GM12878 (cell line): ENCODE results near the gene TM6SF1. TPM values are rescaled to one million over a fixed set of nuclear protein-coding genes. Genes with fewer than 3 reads are reported as not detected.

Source experiments
- CREM ChIP-seq: IDR thresholded peaks from 2 replicates; pipeline ENCODE4 v1.6.1; 2014; ENCODE audit warnings: antibody characterized with exemption, low read depth
- EED ChIP-seq: sonication (generic); IDR thresholded peaks from 2 replicates; pipeline ENCODE4 v1.6.1; 2016; ENCODE audit warnings: antibody characterized with exemption, low read depth
- MEF2B ChIP-seq: fragments of 450-650 bp; IDR thresholded peaks from 2 replicates; pipeline ENCODE4 v1.6.1; 2018; ENCODE audit warnings: mild to moderate bottlenecking, moderate library complexity; ENCODE audit not compliant: partially characterized antibody, poor library complexity, severe bottlenecking
- SIX5 ChIP-seq: IDR thresholded peaks from 2 replicates; pipeline ENCODE4 v1.6.1; 2011; ENCODE audit warnings: mild to moderate bottlenecking, low read depth, low read length, moderate library complexity; ENCODE audit not compliant: severe bottlenecking
- SMAD1 ChIP-seq: fragments of 450-650 bp; IDR thresholded peaks from 2 replicates; pipeline ENCODE4 v1.6.1; 2018; ENCODE audit warnings: mild to moderate bottlenecking, low read depth; ENCODE audit not compliant: partially characterized antibody
- STAT1 ChIP-seq: fragments of 450-650 bp; conservative IDR thresholded peaks from 2 replicates; pipeline ENCODE4 v1.6.1; 2014; ENCODE audit warnings: antibody characterized with exemption, mild to moderate bottlenecking
- ZNF384 ChIP-seq: IDR thresholded peaks from 2 replicates; pipeline ENCODE4 v1.6.1; 2012; ENCODE audit warnings: low read depth, mild to moderate bottlenecking, low read length, improper control_type of control experiment, borderline replicate concordance
- polyA plus RNA-seq, 11 experiments: library from polyadenylated mRNA; depleted of rRNA in 4 of 11; unstranded in 6 of 11; stranded (reverse) in 5 of 11; fragments of >200 nt; fragmentation: Nextera tagmentation in 4 of 11; fragmentation: Illumina TruSeq in 1 of 11; extraction: Ambion mirVana in 4 of 11; extraction: Trizol in 1 of 11; gene quantifications; 1 replicate in 1 of 11; 2 replicates in 10 of 11; pipeline versions ENCODE4 v1.2.1 to v1.2.3, GENCODE V29; 2011 to 2016; ENCODE audit warnings: inconsistent platforms in 2 of 11, missing spikeins in 2 of 11, low read depth in 1 of 11
- total RNA-seq, 4 experiments: library from RNA; depleted of rRNA in 3 of 4; stranded (reverse); fragments of >200 nt in 3 of 4; fragmentation: Illumina TruSeq in 1 of 4; extraction: Trizol in 1 of 4; gene quantifications; 2 replicates each; pipeline versions ENCODE4 v1.2.1 to v1.2.3, GENCODE V29; 2013 to 2021
- TF ChIP-seq, protein P1 (sequence below): fragments of 450-650 bp; formaldehyde crosslinking; IDR thresholded peaks from 2 replicates; pipeline ENCODE4 v1.4.0; 2020; ENCODE audit warnings: mild to moderate bottlenecking, moderate library complexity
- TF ChIP-seq, protein P2 (sequence below): fragments of 150-350 bp; IDR thresholded peaks from 2 replicates; pipeline ENCODE4 v1.6.1; 2016; ENCODE audit warnings: low read depth, low read length
- TF ChIP-seq, protein P3 (sequence below): IDR thresholded peaks from 2 replicates; pipeline ENCODE4 v1.6.1; 2012; ENCODE audit warnings: mild to moderate bottlenecking, low read depth, low read length

The TM6SF1 gene
- total and polyA plus RNA-seq, 10 of the 15 experiments (the other 5 are each of a cell fraction or from before 2014, with no cell fraction given), result 0.56 to 2.7 (median 1.2) TPM

DNA sequence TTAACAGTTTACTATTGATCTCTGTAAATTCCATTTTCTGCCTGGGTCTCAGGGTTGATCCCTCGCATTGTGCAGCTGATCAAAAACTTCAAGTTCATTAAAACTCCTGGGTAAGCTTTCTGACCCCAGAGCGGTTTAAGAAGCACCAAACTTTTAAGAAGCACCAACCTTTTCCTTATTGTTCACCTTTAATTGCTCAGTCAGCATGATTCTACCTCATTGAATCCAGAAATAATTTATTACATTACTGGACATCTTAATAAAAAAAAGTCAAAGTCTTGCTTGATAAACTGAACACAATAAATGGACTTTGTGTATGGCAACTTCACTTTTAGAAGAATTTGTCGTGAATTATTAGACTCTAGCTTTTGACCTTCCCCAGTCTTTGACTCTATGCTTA is 53.3 kb downstream of the TM6SF1 start (continued):
- TF ChIP-seq MEF2B (no peak), STAT1 (no peak), SMAD1 (no peak), ZNF384 (no peak), EED (no peak), CREM (no peak), SIX5 (no peak)
- TF ChIP-seq, protein P1, sequence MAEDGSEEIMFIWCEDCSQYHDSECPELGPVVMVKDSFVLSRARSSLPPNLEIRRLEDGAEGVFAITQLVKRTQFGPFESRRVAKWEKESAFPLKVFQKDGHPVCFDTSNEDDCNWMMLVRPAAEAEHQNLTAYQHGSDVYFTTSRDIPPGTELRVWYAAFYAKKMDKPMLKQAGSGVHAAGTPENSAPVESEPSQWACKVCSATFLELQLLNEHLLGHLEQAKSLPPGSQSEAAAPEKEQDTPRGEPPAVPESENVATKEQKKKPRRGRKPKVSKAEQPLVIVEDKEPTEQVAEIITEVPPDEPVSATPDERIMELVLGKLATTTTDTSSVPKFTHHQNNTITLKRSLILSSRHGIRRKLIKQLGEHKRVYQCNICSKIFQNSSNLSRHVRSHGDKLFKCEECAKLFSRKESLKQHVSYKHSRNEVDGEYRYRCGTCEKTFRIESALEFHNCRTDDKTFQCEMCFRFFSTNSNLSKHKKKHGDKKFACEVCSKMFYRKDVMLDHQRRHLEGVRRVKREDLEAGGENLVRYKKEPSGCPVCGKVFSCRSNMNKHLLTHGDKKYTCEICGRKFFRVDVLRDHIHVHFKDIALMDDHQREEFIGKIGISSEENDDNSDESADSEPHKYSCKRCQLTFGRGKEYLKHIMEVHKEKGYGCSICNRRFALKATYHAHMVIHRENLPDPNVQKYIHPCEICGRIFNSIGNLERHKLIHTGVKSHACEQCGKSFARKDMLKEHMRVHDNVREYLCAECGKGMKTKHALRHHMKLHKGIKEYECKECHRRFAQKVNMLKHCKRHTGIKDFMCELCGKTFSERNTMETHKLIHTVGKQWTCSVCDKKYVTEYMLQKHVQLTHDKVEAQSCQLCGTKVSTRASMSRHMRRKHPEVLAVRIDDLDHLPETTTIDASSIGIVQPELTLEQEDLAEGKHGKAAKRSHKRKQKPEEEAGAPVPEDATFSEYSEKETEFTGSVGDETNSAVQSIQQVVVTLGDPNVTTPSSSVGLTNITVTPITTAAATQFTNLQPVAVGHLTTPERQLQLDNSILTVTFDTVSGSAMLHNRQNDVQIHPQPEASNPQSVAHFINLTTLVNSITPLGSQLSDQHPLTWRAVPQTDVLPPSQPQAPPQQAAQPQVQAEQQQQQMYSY, result no peak
- TF ChIP-seq, protein P2, sequence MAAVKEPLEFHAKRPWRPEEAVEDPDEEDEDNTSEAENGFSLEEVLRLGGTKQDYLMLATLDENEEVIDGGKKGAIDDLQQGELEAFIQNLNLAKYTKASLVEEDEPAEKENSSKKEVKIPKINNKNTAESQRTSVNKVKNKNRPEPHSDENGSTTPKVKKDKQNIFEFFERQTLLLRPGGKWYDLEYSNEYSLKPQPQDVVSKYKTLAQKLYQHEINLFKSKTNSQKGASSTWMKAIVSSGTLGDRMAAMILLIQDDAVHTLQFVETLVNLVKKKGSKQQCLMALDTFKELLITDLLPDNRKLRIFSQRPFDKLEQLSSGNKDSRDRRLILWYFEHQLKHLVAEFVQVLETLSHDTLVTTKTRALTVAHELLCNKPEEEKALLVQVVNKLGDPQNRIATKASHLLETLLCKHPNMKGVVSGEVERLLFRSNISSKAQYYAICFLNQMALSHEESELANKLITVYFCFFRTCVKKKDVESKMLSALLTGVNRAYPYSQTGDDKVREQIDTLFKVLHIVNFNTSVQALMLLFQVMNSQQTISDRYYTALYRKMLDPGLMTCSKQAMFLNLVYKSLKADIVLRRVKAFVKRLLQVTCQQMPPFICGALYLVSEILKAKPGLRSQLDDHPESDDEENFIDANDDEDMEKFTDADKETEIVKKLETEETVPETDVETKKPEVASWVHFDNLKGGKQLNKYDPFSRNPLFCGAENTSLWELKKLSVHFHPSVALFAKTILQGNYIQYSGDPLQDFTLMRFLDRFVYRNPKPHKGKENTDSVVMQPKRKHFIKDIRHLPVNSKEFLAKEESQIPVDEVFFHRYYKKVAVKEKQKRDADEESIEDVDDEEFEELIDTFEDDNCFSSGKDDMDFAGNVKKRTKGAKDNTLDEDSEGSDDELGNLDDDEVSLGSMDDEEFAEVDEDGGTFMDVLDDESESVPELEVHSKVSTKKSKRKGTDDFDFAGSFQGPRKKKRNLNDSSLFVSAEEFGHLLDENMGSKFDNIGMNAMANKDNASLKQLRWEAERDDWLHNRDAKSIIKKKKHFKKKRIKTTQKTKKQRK, result no peak
- TF ChIP-seq, protein P3, sequence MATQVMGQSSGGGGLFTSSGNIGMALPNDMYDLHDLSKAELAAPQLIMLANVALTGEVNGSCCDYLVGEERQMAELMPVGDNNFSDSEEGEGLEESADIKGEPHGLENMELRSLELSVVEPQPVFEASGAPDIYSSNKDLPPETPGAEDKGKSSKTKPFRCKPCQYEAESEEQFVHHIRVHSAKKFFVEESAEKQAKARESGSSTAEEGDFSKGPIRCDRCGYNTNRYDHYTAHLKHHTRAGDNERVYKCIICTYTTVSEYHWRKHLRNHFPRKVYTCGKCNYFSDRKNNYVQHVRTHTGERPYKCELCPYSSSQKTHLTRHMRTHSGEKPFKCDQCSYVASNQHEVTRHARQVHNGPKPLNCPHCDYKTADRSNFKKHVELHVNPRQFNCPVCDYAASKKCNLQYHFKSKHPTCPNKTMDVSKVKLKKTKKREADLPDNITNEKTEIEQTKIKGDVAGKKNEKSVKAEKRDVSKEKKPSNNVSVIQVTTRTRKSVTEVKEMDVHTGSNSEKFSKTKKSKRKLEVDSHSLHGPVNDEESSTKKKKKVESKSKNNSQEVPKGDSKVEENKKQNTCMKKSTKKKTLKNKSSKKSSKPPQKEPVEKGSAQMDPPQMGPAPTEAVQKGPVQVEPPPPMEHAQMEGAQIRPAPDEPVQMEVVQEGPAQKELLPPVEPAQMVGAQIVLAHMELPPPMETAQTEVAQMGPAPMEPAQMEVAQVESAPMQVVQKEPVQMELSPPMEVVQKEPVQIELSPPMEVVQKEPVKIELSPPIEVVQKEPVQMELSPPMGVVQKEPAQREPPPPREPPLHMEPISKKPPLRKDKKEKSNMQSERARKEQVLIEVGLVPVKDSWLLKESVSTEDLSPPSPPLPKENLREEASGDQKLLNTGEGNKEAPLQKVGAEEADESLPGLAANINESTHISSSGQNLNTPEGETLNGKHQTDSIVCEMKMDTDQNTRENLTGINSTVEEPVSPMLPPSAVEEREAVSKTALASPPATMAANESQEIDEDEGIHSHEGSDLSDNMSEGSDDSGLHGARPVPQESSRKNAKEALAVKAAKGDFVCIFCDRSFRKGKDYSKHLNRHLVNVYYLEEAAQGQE, result no peak
